HL-60 (cell line): ENCODE data around the gene ANKS1B.

Experiments
- POLR2AphosphoS5 ChIP-seq: IDR thresholded peaks from 2 replicates; pipeline ENCODE4 v1.6.1; 2012; ENCODE audit warnings: low read depth
- SPI1 ChIP-seq: IDR thresholded peaks from 2 replicates; pipeline ENCODE4 v1.6.1; 2012; ENCODE audit warnings: low read depth, mild to moderate bottlenecking, borderline replicate concordance
- TF ChIP-seq, protein P1 (sequence below): IDR thresholded peaks from one replicate; pipeline ENCODE4 v1.5.1; 2011; ENCODE audit warnings: low read length, control low read depth, inconsistent platforms; ENCODE audit not compliant: insufficient read depth

DNA sequence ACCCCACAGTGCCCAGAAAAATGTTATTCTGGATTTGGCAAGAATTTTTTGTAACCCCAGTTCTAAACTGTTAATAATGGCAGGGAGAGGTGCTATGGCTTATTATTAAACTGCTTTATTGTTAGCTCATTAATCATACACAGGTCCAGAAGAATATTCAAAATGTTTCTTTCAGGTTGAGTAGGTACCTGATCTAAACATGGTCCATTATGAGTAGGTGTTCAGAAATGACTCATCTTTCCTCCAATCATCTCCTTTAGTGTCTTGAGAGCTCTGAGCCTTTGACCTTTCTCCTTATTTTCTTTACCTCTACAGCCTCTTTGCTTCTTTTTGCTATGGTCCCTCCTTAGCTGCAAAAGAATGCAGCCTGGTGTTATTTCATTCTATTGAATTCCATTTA lies 548.2 kb downstream of the ANKS1B start:
- TF ChIP-seq, protein P1, sequence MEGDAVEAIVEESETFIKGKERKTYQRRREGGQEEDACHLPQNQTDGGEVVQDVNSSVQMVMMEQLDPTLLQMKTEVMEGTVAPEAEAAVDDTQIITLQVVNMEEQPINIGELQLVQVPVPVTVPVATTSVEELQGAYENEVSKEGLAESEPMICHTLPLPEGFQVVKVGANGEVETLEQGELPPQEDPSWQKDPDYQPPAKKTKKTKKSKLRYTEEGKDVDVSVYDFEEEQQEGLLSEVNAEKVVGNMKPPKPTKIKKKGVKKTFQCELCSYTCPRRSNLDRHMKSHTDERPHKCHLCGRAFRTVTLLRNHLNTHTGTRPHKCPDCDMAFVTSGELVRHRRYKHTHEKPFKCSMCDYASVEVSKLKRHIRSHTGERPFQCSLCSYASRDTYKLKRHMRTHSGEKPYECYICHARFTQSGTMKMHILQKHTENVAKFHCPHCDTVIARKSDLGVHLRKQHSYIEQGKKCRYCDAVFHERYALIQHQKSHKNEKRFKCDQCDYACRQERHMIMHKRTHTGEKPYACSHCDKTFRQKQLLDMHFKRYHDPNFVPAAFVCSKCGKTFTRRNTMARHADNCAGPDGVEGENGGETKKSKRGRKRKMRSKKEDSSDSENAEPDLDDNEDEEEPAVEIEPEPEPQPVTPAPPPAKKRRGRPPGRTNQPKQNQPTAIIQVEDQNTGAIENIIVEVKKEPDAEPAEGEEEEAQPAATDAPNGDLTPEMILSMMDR = no peak
- TF ChIP-seq SPI1 = no peak
- no peak for TF ChIP-seq POLR2AphosphoS5
